ENCODE measurements around the gene ITPKB. TPM values are rescaled to one million over a fixed set of nuclear protein-coding genes. Genes with fewer than 3 reads are reported as not detected.
"Not testable (repeated sequence)": the region's sequence is repeated elsewhere in the genome, so short reads cannot be mapped to it uniquely, and the experiment has no call there.

ITPKB gene
- total and polyA plus RNA-seq, 4 donors = 2.1 to 31.8 (median 11.7) TPM

DNA sequence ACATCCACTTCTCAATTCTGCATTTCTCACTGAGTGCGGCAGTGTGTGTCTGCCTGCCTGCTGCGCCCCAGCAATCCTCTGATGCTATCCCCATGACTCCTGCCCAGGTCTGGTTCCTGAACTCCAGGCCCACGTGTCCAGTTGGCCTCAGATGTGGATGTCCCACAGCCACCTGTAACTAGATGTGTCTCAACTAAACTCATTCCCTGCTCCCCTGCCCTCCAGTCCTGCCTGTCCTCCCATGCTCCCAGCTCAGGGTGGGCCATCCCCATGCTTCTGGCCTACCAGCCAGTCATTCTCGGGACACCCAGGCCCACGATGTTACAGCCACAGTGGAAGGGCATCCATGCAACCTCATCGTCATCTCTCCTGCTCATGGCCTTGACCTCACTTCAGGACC is 113.8 kb downstream of the ITPKB start:
- WGBS, 2 donors = 94 to 96% methylated on average over 6 of the region's 6 CpGs

DNA sequence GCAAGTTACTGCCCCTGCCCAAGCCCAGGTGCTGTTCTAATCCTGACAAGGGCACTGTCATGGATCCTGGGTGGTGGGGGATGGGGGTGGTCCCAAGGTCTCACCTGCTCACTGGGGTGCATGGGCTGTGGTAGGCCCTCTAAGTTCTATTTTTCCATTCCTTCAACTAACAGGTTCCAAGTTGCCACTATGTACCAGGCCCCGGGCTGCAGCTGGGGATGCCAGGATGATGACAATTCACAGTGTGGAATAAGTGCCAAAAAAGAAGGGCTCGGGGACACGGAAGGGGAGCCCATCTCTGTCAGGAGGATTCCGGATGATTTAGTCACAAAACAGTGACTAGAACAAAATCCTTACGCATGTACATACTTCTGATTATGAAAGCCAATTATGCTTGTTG is 114.6 kb downstream of the ITPKB start:
- no peaks in the 10 kb centered on the region for H3K4me1 ChIP-seq (ENCODE audit: control insufficient read depth in 1 of 2, insufficient read depth in 2 of 2, low read length in 2 of 2)
- no peaks in the 10 kb centered on the region for H3K36me3 ChIP-seq (ENCODE audit: control insufficient read depth in 1 of 2, insufficient read depth in 2 of 2, low read length in 1 of 2)
- ATAC-seq (ENCODE audit: low FRiP score) (no peak), DNase-seq (peak; percentile 25 to 55)
- WGBS, 2 donors = 80 to 83% methylated on average over 5 of the region's 5 CpGs
- intact Hi-C loops (cut with DNase I) = no loop called here
- H3K27ac ChIP-seq (ENCODE audit: low read depth in 1 of 2, low read length in 2 of 2) = no peak overlapping the region
- H3K4me3 ChIP-seq (ENCODE audit: low read length in 2 of 2) = no peak overlapping the region
- H3K9me3 ChIP-seq (ENCODE audit: control insufficient read depth, low read length) = peaks cover 2% of the 10 kb centered on the region
- H3K27me3 ChIP-seq (ENCODE audit: control insufficient read depth in 1 of 2, insufficient read depth in 2 of 2, low read length in 1 of 2) = no peaks in the 10 kb centered on the region

More for the DNA sequence above, 113.8 kb downstream of the ITPKB start:
- intact Hi-C loops (cut with DNase I) = no loop called here
- no peaks in the 10 kb centered on the region for H3K4me1 ChIP-seq (ENCODE audit: control insufficient read depth in 1 of 2, insufficient read depth in 2 of 2, low read length in 2 of 2)
- ATAC-seq (ENCODE audit: low FRiP score) = no peak
- H3K4me3 ChIP-seq (ENCODE audit: low read length in 2 of 2) = no peak overlapping the region
- H3K27ac ChIP-seq (ENCODE audit: low read depth in 1 of 2, low read length in 2 of 2) = no peak overlapping the region
- DNase-seq = peak; percentile 45 to 67
- H3K9me3 ChIP-seq (ENCODE audit: control insufficient read depth, low read length) = peaks cover 2% of the 10 kb centered on the region
- H3K27me3 ChIP-seq (ENCODE audit: control insufficient read depth in 1 of 2, insufficient read depth in 2 of 2, low read length in 1 of 2) = no peaks in the 10 kb centered on the region
- no peaks in the 10 kb centered on the region for H3K36me3 ChIP-seq (ENCODE audit: control insufficient read depth in 1 of 2, insufficient read depth in 2 of 2, low read length in 1 of 2)

DNA sequence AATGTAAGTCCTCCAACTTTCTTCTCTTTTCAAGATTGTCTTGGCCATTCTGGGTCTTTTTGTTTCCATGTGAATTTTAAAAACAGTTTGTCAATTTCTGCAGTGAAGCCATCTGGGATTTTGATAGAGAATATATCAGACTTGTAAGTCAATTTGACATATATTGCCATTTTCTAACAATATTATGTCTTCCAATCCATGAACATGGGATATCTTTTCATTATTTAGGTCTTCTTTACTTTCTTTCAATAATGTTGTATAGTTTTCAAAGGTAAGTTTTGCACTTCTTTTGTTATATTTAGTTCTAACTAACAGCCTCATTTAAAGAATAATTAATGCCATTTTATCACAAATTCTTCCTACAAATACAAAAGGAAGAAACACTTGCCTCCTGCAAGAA is 117.1 kb downstream of the ITPKB start:
- H3K4me1 ChIP-seq (ENCODE audit: control insufficient read depth in 1 of 2, insufficient read depth in 2 of 2, low read length in 2 of 2) = no peaks in the 10 kb centered on the region
- DNase-seq = no peak
- H3K9me3 ChIP-seq (ENCODE audit: control insufficient read depth, low read length) = peaks cover 2% of the 10 kb centered on the region
- H3K27ac ChIP-seq (ENCODE audit: low read depth in 1 of 2, low read length in 2 of 2) = no peak overlapping the region
- no peaks in the 10 kb centered on the region for H3K27me3 ChIP-seq (ENCODE audit: control insufficient read depth in 1 of 2, insufficient read depth in 2 of 2, low read length in 1 of 2)
- H3K4me3 ChIP-seq (ENCODE audit: low read length in 2 of 2) = no peak overlapping the region
- intact Hi-C loops (cut with DNase I) = no loop called here
- H3K36me3 ChIP-seq (ENCODE audit: control insufficient read depth in 1 of 2, insufficient read depth in 2 of 2, low read length in 1 of 2) = no peaks in the 10 kb centered on the region
- ATAC-seq (ENCODE audit: low FRiP score) = no peak

DNA sequence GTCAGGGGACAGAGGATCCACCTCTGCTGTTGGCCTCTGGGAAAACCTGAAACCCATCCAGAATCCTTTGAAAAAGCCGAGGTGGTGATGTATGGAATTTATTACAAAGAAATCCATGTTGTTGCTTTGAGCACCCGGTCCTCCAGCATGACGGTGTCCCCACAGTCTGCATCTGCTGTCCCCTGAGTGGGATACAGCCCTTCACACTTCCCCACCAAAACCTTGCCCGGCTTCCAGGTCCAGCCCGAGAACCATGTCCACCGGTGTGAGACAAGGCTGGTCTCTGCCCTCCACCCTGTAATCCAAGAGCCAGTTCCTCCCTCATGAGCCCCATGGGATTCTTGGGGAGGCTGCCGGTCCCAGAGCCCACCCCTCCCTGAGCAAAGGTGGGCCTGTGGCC is 120.1 kb downstream of the ITPKB start:
- H3K27ac ChIP-seq (ENCODE audit: low read depth in 1 of 2, low read length in 2 of 2) = no peak overlapping the region
- H3K9me3 ChIP-seq (ENCODE audit: control insufficient read depth, low read length) = peaks cover 2% of the 10 kb centered on the region
- H3K36me3 ChIP-seq (ENCODE audit: control insufficient read depth in 1 of 2, insufficient read depth in 2 of 2, low read length in 1 of 2) = no peaks in the 10 kb centered on the region
- intact Hi-C loops (cut with DNase I) = no loop called here
- no peak overlapping the region for H3K4me3 ChIP-seq (ENCODE audit: low read length in 2 of 2)
- H3K4me1 ChIP-seq (ENCODE audit: control insufficient read depth in 1 of 2, insufficient read depth in 2 of 2, low read length in 2 of 2) = no peaks in the 10 kb centered on the region
- 90 to 92% methylated on average over 7 of the region's 7 CpGs for WGBS, 2 donors
- no peaks in the 10 kb centered on the region for H3K27me3 ChIP-seq (ENCODE audit: control insufficient read depth in 1 of 2, insufficient read depth in 2 of 2, low read length in 1 of 2)
- ATAC-seq (ENCODE audit: low FRiP score) (no peak), DNase-seq (peak in 1 of 2 donors; percentile 56)

DNA sequence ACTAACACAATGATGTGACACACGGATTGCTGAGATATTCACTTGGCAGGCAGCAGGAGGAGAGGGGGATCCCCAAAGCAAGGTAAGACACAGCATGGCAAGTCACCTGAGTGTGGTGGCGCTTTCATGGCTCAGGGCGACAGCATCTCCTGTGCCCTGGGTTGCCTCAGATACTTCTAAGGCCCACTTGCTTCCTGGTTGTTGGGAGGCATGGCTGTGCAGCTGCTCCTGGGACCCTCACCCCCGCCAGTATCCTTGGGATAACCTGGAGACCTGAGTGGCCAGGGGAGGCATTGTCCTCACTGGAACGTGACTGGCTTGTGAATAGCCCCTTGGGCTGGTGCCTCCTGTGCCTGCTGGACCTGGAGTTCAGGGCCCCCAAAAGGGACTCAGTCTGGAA is 120.7 kb downstream of the ITPKB start:
- H3K4me1 ChIP-seq (ENCODE audit: control insufficient read depth in 1 of 2, insufficient read depth in 2 of 2, low read length in 2 of 2) = no peaks in the 10 kb centered on the region
- no peak overlapping the region for H3K27ac ChIP-seq (ENCODE audit: low read depth in 1 of 2, low read length in 2 of 2)
- no peaks in the 10 kb centered on the region for H3K27me3 ChIP-seq (ENCODE audit: control insufficient read depth in 1 of 2, insufficient read depth in 2 of 2, low read length in 1 of 2)
- 87 to 92% methylated on average over 5 of the region's 5 CpGs for whole genome bisulfite sequencing, 2 donors
- H3K9me3 ChIP-seq (ENCODE audit: control insufficient read depth, low read length) = peaks cover 2% of the 10 kb centered on the region
- peak in 1 of 2 donors; percentile 34 for DNase-seq
- H3K4me3 ChIP-seq (ENCODE audit: low read length in 2 of 2) = no peak overlapping the region
- no peaks in the 10 kb centered on the region for H3K36me3 ChIP-seq (ENCODE audit: control insufficient read depth in 1 of 2, insufficient read depth in 2 of 2, low read length in 1 of 2)
- ATAC-seq (ENCODE audit: low FRiP score) = peak; percentile 22
- intact Hi-C loops (cut with DNase I) = no loop called here

DNA sequence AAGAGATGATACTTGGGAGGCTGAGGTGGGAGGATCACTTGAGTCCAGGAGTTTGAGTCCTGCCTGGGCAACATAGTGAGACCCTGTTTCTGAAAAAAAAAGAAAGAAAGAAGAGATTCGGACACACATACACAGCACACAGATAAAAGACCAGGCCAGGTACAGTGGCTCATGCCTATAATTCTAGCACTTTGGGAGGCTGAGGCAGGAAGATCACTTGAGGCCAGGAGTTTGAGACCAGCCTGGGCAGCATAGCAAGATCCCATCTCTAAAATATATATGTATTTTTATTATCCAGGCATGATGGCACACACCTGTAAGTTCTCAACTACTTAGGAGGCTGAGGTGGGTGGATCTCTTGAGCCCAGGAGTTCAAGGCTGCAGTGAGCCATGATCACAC is 121.4 kb downstream of the ITPKB start:
- H3K9me3 ChIP-seq (ENCODE audit: control insufficient read depth, low read length); H3K4me3 ChIP-seq (ENCODE audit: low read length in 2 of 2); intact Hi-C loops (cut with DNase I); H3K27me3 ChIP-seq (ENCODE audit: control insufficient read depth in 1 of 2, insufficient read depth in 2 of 2, low read length in 1 of 2); H3K36me3 ChIP-seq (ENCODE audit: control insufficient read depth in 1 of 2, insufficient read depth in 2 of 2, low read length in 1 of 2); H3K4me1 ChIP-seq (ENCODE audit: control insufficient read depth in 1 of 2, insufficient read depth in 2 of 2, low read length in 2 of 2); ATAC-seq (ENCODE audit: low FRiP score); H3K27ac ChIP-seq (ENCODE audit: low read depth in 1 of 2, low read length in 2 of 2): not testable (repeated sequence)
- WGBS, 2 donors = 98 to 100% methylated on average over 1 of the region's 1 CpG
- DNase-seq = peak in 1 of 2 donors; percentile 15

DNA sequence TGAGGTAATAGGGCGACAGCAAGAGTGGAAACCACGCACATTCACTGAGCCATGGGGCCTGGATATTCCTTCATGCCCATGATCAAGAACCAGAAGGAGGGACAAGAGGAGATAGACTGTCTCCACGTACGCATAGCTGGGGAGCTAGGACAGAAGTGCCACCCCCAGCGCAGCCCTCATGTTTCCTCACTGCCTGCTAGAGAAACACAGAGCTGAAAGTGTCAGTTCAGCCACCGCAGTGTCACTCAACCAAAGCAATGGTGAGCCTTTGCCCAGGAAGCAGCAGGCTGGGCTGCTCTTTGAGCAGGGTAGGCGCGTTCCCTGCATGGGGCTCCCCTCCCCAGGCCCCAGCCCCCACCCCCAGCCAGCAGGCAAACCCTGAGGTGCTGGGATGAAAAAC is 122.0 kb downstream of the ITPKB start:
- 92% methylated on average over 8 of the region's 8 CpGs for WGBS, 2 donors
- H3K4me1 ChIP-seq (ENCODE audit: control insufficient read depth in 1 of 2, insufficient read depth in 2 of 2, low read length in 2 of 2) = no peaks in the 10 kb centered on the region
- no peaks in the 10 kb centered on the region for H3K9me3 ChIP-seq (ENCODE audit: control insufficient read depth, low read length)
- DNase-seq = peak in 1 of 2 donors; percentile 27
- H3K27me3 ChIP-seq (ENCODE audit: control insufficient read depth in 1 of 2, insufficient read depth in 2 of 2, low read length in 1 of 2) = no peaks in the 10 kb centered on the region
- H3K4me3 ChIP-seq (ENCODE audit: low read length in 2 of 2) = no peak overlapping the region
- no peak for ATAC-seq (ENCODE audit: low FRiP score)
- H3K27ac ChIP-seq (ENCODE audit: low read depth in 1 of 2, low read length in 2 of 2) = no peak overlapping the region
- no peaks in the 10 kb centered on the region for H3K36me3 ChIP-seq (ENCODE audit: control insufficient read depth in 1 of 2, insufficient read depth in 2 of 2, low read length in 1 of 2)
- intact Hi-C loops (cut with DNase I) = no loop called here

DNA sequence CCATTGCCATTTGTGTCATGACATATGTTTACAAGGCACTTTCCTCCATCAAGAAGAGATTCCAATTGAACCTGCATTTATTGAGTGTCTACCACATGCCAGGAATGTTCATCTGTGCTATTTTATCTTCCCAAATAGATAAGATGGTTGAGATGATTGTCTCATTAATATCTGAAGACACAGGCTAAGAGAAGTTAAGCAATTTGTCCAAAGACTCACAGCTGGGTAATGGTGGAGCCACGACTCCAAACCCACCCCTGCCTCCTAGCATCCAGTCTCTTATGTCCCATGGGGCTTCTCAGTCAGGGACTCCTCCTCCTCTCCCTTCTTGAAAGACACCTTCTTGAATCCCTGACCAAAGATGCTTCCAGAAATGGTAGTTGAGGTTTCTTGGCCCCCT is 122.4 kb downstream of the ITPKB start:
- Histone ChIP-seq H3K36me3 (ENCODE audit: control insufficient read depth in 1 of 2, insufficient read depth in 2 of 2, low read length in 1 of 2) (no peaks in the 10 kb centered on the region), H3K27ac (ENCODE audit: low read depth in 1 of 2, low read length in 2 of 2) (no peak overlapping the region), H3K9me3 (ENCODE audit: control insufficient read depth, low read length) (no peaks in the 10 kb centered on the region), H3K27me3 (ENCODE audit: control insufficient read depth in 1 of 2, insufficient read depth in 2 of 2, low read length in 1 of 2) (no peaks in the 10 kb centered on the region), H3K4me1 (ENCODE audit: control insufficient read depth in 1 of 2, insufficient read depth in 2 of 2, low read length in 2 of 2) (no peaks in the 10 kb centered on the region), H3K4me3 (ENCODE audit: low read length in 2 of 2) (no peak overlapping the region)
- 75 to 89% methylated on average over 1 of the region's 1 CpG for WGBS, 2 donors
- ATAC-seq (ENCODE audit: low FRiP score) (no peak), DNase-seq (no peak)
- intact Hi-C loops (cut with DNase I) = no loop called here

DNA sequence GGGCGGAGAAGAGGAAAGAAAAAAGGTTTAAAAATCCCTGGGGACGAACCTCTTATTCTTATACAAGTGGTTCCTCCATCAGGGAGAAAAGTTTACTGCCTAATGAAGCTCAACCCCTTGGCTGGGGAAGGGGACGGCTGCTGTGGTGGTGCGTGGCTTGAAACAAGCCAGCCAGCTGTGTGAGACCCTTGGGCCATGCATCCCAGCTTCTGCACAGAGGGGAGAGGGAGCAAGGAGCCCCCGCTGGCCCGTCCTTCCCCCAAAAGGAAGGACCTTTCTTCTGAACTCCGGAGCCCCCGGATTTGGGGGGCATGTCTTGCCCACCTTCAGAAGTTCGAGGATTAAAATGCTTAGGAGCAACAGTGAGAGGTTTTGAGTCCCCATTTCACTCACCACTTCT is 123.2 kb downstream of the ITPKB start:
- H3K4me3 ChIP-seq (ENCODE audit: low read length in 2 of 2) = no peak overlapping the region
- 88 to 91% methylated on average over 9 of the region's 9 CpGs for WGBS, 2 donors
- DNase-seq (peak in 1 of 2 donors; percentile 31), ATAC-seq (ENCODE audit: low FRiP score) (no peak)
- H3K4me1 ChIP-seq (ENCODE audit: control insufficient read depth in 1 of 2, insufficient read depth in 2 of 2, low read length in 2 of 2) = no peaks in the 10 kb centered on the region
- intact Hi-C loops (cut with DNase I) = no loop called here
- no peaks in the 10 kb centered on the region for H3K36me3 ChIP-seq (ENCODE audit: control insufficient read depth in 1 of 2, insufficient read depth in 2 of 2, low read length in 1 of 2)
- no peaks in the 10 kb centered on the region for H3K9me3 ChIP-seq (ENCODE audit: control insufficient read depth, low read length)
- H3K27me3 ChIP-seq (ENCODE audit: control insufficient read depth in 1 of 2, insufficient read depth in 2 of 2, low read length in 1 of 2) = no peaks in the 10 kb centered on the region
- H3K27ac ChIP-seq (ENCODE audit: low read depth in 1 of 2, low read length in 2 of 2) = no peak overlapping the region
